Epithelial cell of prostate (primary cell): ENCODE data around the gene STRA6.
"Not testable (repeated sequence)": the region's sequence is repeated elsewhere in the genome, so short reads cannot be mapped to it uniquely, and the experiment has no call there.

Source experiments
- DNase-seq: peaks from one replicate; pipeline ENCODE4 v3.0.0-alpha.2; 2011; ENCODE audit warnings: low read depth, low spot score
- H3K27ac ChIP-seq: fragments of 450-650 bp; 2 replicates; pipeline ENCODE4 v1.5.1; 2017; ENCODE audit warnings: mild to moderate bottlenecking

STRA6 gene

GRCh38 chr15:74170875-74171578 is 31.6 kb downstream of the STRA6 start:
- no peak for DNase-seq
- no peak overlapping the region for H3K27ac ChIP-seq

- H3K27ac ChIP-seq, result no peak overlapping the region
- DNase-seq, result no peak
Observed at GRCh38 chr15:74170071-74170844, 32.3 kb downstream of the STRA6 start.

- DNase-seq, result no peak
- no peak overlapping the region for H3K27ac ChIP-seq
Observed at GRCh38 chr15:74168711-74169126, 33.9 kb downstream of the STRA6 start.

GRCh38 chr15:74167891-74168331 is 34.7 kb downstream of the STRA6 start:
- no peak for DNase-seq
- H3K27ac ChIP-seq, result no peak overlapping the region

- no peak for DNase-seq
- H3K27ac ChIP-seq, result no peak overlapping the region
Observed at GRCh38 chr15:74165461-74165860, 37.1 kb downstream of the STRA6 start.

- DNase-seq, H3K27ac ChIP-seq: not testable (repeated sequence)
Observed at GRCh38 chr15:74162195-74162536, 40.4 kb downstream of the STRA6 start.

- not testable (repeated sequence) for H3K27ac ChIP-seq, DNase-seq
Observed at GRCh38 chr15:74160390-74160789, 42.2 kb downstream of the STRA6 start.

GRCh38 chr15:74159773-74160172 is 42.8 kb downstream of the STRA6 start:
- no peak for DNase-seq

GRCh38 chr15:74158855-74159650 is 43.5 kb downstream of the STRA6 start:
- no peak for DNase-seq
- H3K27ac ChIP-seq, result no peak overlapping the region

More at GRCh38 chr15:74159773-74160172, 42.8 kb downstream of the STRA6 start:
- no peak overlapping the region for H3K27ac ChIP-seq

- no peak overlapping the region for H3K27ac ChIP-seq
- DNase-seq, result no peak
Observed at GRCh38 chr15:74157868-74158827, 44.4 kb downstream of the STRA6 start.

- no peak overlapping the region for H3K27ac ChIP-seq
- DNase-seq, result no peak
Observed at GRCh38 chr15:74156678-74157411, 45.7 kb downstream of the STRA6 start.

GRCh38 chr15:74155766-74156417 is 46.7 kb downstream of the STRA6 start:
- DNase-seq, result no peak
- no peak overlapping the region for H3K27ac ChIP-seq

- H3K27ac ChIP-seq, result no peak overlapping the region
- no peak for DNase-seq
Observed at GRCh38 chr15:74147051-74147450, 55.5 kb downstream of the STRA6 start.

GRCh38 chr15:74146277-74146800 is 56.2 kb downstream of the STRA6 start:
- no peak overlapping the region for H3K27ac ChIP-seq
- no peak for DNase-seq

GRCh38 chr15:74144153-74144775 is 58.3 kb downstream of the STRA6 start:
- no peak for DNase-seq
- H3K27ac ChIP-seq, result no peak overlapping the region

GRCh38 chr15:74141591-74141990 is 61.0 kb downstream of the STRA6 start:
- no peak overlapping the region for H3K27ac ChIP-seq
- DNase-seq, result no peak

- no peak overlapping the region for H3K27ac ChIP-seq
- DNase-seq, result no peak
Observed at GRCh38 chr15:74138642-74139041, 63.9 kb downstream of the STRA6 start.

GRCh38 chr15:74137537-74137894 is 65.1 kb downstream of the STRA6 start:
- no peak for DNase-seq

More at GRCh38 chr15:74137537-74137894, 65.1 kb downstream of the STRA6 start:
- H3K27ac ChIP-seq, result no peak overlapping the region
